ELR (cell line): ENCODE results near the gene MUC2.
A peak's percentile ranks its signal among the peaks of the same experiment; 100 is the strongest.

ENCODE experiments used
- DNase-seq: peaks from one replicate; pipeline ENCODE4 v3.0.0-alpha.2; 2015; ENCODE audit warnings: low read depth

The MUC2 gene

GRCh38 chr11:1121813-1122663 is 47.4 kb downstream of the MUC2 start:
- DNase-seq, result peak; percentile 32

GRCh38 chr11:1122664-1123002 is 48.0 kb downstream of the MUC2 start:
- DNase-seq, result no peak

GRCh38 chr11:1123970-1124369 is 49.3 kb downstream of the MUC2 start:
- no peak for DNase-seq
